Osteoblast (primary cell): ENCODE results near the gene CIAO3. TPM values are rescaled to one million over a fixed set of nuclear protein-coding genes. Genes with fewer than 3 reads are reported as not detected.

Experiments used
- DNase-seq: peaks from one replicate; pipeline ENCODE4 v3.0.0; 2011; ENCODE audit warnings: low spot score, mixed read lengths; ENCODE audit not compliant: insufficient read length; ENCODE audit errors: missing footprints
- H2AFZ ChIP-seq: 2 replicates; pipeline ENCODE4 v1.6.0; 2011; ENCODE audit warnings: mild to moderate bottlenecking, low read length
- H3K27ac ChIP-seq: 2 replicates; pipeline ENCODE4 v1.5.1; 2011; ENCODE audit warnings: mild to moderate bottlenecking, low read depth, low read length, moderate library complexity
- H3K27me3 ChIP-seq: 2 replicates; pipeline ENCODE4 v1.6.0; 2012; ENCODE audit warnings: mild to moderate bottlenecking, control low read depth, inconsistent platforms, low read length, moderate library complexity; ENCODE audit not compliant: insufficient read depth
- H3K36me3 ChIP-seq: 2 replicates; pipeline ENCODE4 v1.5.1; 2011; ENCODE audit warnings: mild to moderate bottlenecking, low read length, control low read depth, moderate library complexity; ENCODE audit not compliant: insufficient read depth
- H3K4me1 ChIP-seq: 2 replicates; pipeline ENCODE4 v1.5.1; 2011; ENCODE audit warnings: mild to moderate bottlenecking, low read length, control low read depth, moderate library complexity; ENCODE audit not compliant: insufficient read depth
- H3K4me2 ChIP-seq: 2 replicates; pipeline ENCODE4 v1.6.0; 2011; ENCODE audit warnings: mild to moderate bottlenecking, low read length; ENCODE audit not compliant: insufficient read depth
- H3K4me3 ChIP-seq: fragments of 200-600 bp; sonication (generic); 3 replicates; pipeline ENCODE4 v1.5.1; 2012; ENCODE audit warnings: mild to moderate bottlenecking, low read length, inconsistent platforms; ENCODE audit not compliant: insufficient read depth
- H3K79me2 ChIP-seq: 2 replicates; pipeline ENCODE4 v1.6.0; 2012; ENCODE audit warnings: mild to moderate bottlenecking, low read length, control low read depth, inconsistent platforms; ENCODE audit not compliant: insufficient read depth
- H3K9me3 ChIP-seq: 2 replicates; pipeline ENCODE4 v1.5.1; 2011; ENCODE audit warnings: low read depth, low read length, control low read depth
- H4K20me1 ChIP-seq: 2 replicates; pipeline ENCODE4 v1.6.0; 2012; ENCODE audit warnings: mild to moderate bottlenecking, low read length, control low read depth; ENCODE audit not compliant: insufficient read depth
- CTCF ChIP-seq: IDR thresholded peaks from 2 replicates; pipeline ENCODE4 v1.5.1; 2011; ENCODE audit warnings: mild to moderate bottlenecking, low read depth, low read length, moderate library complexity; ENCODE audit errors: extremely low read depth
- total RNA-seq: library from RNA; depleted of rRNA; stranded (reverse); fragments of >200 nt; gene quantifications from 2 replicates; pipeline ENCODE4 v1.2.3, GENCODE V29; 2012

CIAO3 gene
- total RNA-seq, 1 donor = 32.2 TPM

- Histone ChIP-seq H3K36me3 (peaks cover 10% of the 10 kb centered on the region), H3K27ac (no peak overlapping the region), H3K4me1 (peaks cover 16% of the 10 kb centered on the region), H2AFZ (no peak overlapping the region), H3K9me3 (no peaks in the 10 kb centered on the region), H3K79me2 (peaks cover 37% of the 10 kb centered on the region), H3K27me3 (peaks cover 9% of the 10 kb centered on the region), H3K4me2 (no peak overlapping the region), H3K4me3 (no peak overlapping the region), H4K20me1 (peaks cover 11% of the 10 kb centered on the region)
- DNase-seq = no peak
- TF ChIP-seq CTCF = no peak
These were observed 53.3 kb downstream of the CIAO3 start for GRCh38 chr16:687499-687898.

- no peak overlapping the region for H3K4me3 ChIP-seq
- H4K20me1 ChIP-seq = peaks cover 19% of the 10 kb centered on the region
- H3K27ac ChIP-seq = no peak overlapping the region
- TF ChIP-seq CTCF = no peak
- no peak for DNase-seq
- peaks cover 18% of the 10 kb centered on the region for H3K36me3 ChIP-seq
- peaks cover 21% of the 10 kb centered on the region for H3K4me1 ChIP-seq
- H3K9me3 ChIP-seq = no peaks in the 10 kb centered on the region
- peaks cover 45% of the 10 kb centered on the region for H3K79me2 ChIP-seq
- H3K27me3 ChIP-seq = peaks cover under 1% of the 10 kb centered on the region
- no peak overlapping the region for H2AFZ ChIP-seq
- no peak overlapping the region for H3K4me2 ChIP-seq
These were observed 54.1 kb downstream of the CIAO3 start for GRCh38 chr16:686459-687260.

DNA sequence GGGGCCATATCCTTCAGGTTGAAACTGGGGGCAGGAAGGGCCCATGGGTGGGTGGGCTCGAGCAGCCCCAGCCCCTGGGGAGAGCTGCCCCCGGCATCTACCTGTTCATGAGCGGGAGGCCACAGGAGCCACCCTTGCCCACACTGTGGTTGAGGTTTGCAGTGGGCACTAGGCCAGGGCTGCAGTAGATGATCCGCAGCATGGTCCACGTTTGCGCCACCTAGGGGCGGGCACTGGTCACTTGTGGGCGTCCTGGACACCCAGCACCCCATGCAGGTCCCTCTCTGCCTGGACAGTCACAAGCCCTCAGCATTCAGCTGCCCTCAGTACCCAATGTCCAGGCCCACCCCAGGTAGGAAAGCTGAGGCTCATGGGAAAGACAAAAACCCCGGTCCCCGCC, 54.8 kb downstream of the CIAO3 start:
- no peak overlapping the region for H3K27ac ChIP-seq
- H3K27me3 ChIP-seq = no peaks in the 10 kb centered on the region
- no peak overlapping the region for H3K4me2 ChIP-seq
- peaks cover 28% of the 10 kb centered on the region for H3K4me1 ChIP-seq
- peak; percentile 61 for TF ChIP-seq CTCF
- H3K79me2 ChIP-seq = peaks cover 52% of the 10 kb centered on the region
- H2AFZ ChIP-seq = no peak overlapping the region
- H3K36me3 ChIP-seq = peaks cover 23% of the 10 kb centered on the region
- H4K20me1 ChIP-seq = peaks cover 26% of the 10 kb centered on the region
- H3K9me3 ChIP-seq = no peaks in the 10 kb centered on the region
- DNase-seq = peak; percentile 96
- no peak overlapping the region for H3K4me3 ChIP-seq

GRCh38 chr16:684961-685696, 55.7 kb downstream of the CIAO3 start:
- Histone ChIP-seq H3K27ac (no peak overlapping the region), H3K79me2 (peaks cover 55% of the 10 kb centered on the region), H3K4me3 (no peak overlapping the region), H4K20me1 (peaks cover 29% of the 10 kb centered on the region), H3K36me3 (peaks cover 23% of the 10 kb centered on the region), H3K4me2 (peak overlapping the region; percentile 86), H2AFZ (no peak overlapping the region), H3K9me3 (no peaks in the 10 kb centered on the region), H3K27me3 (no peaks in the 10 kb centered on the region), H3K4me1 (peaks cover 30% of the 10 kb centered on the region)
- no peak for TF ChIP-seq CTCF
- no peak for DNase-seq
